Erythroblast (primary cell): ENCODE data around the gene SEC22C.
"Not testable (repeated sequence)": the region's sequence is repeated elsewhere in the genome, so short reads cannot be mapped to it uniquely, and the experiment has no call there.

Source experiments
- DNase-seq, 2 experiments: peaks; one replicate each; lab custom pipeline; 2025; lab: John Stamatoyannopoulos, UW
- GATA1 ChIP-seq: IDR thresholded peaks from 2 replicates; pipeline ENCODE4 v1.6.1; 2011; ENCODE audit warnings: low read depth, mild to moderate bottlenecking, control low read depth, low read length, moderate library complexity
- POLR2A ChIP-seq: IDR thresholded peaks from 2 replicates; pipeline ENCODE4 v1.6.1; 2011; ENCODE audit warnings: mild to moderate bottlenecking, low read length

The SEC22C gene, protein sequence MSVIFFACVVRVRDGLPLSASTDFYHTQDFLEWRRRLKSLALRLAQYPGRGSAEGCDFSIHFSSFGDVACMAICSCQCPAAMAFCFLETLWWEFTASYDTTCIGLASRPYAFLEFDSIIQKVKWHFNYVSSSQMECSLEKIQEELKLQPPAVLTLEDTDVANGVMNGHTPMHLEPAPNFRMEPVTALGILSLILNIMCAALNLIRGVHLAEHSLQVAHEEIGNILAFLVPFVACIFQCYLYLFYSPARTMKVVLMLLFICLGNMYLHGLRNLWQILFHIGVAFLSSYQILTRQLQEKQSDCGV

DNA sequence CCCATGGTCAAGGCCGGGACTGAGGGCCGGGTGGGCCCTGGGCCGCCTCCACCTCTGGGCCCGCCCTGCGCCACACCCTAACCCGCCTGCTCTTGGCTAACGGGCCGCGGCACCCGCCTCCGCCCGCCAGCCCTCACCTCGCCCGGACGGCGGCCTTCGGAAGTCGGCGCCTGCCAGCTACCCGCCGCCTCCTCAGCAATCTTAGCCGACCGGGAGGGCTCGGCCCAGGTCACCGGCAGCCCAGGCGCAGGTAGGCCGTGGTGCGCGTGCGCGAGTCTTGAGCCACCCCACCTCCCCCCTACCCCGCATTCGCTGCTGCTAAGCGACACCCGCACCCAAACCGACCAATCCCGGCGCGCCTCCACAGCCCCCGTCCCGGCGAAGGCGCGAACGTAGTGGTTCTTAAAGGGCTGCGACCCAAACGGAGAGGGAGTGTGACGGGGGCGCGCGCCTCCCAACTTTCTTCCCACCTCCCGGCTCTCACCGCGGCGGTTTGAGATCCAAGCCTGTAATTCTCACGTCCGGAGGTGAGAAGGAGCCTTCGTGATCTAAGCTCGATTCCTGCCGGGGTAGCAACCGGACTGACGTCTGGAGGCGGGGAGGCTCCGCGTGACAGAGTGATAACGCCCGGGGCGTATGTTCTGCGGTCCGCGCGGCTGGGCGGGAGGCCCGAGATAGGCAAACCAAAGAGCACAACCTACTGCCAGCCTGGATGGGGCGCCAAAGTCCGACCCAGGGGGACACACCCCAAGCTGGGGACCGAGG lies at the start of gene SEC22C:
Gene SEC22C, minus strand, starts transcription at position 259 of the 765 bp plus-strand sequence. CDS start 12,921 bp downstream, outside the sequence.
- DNase-seq = peak; percentile 98 to 99
- TF ChIP-seq GATA1 (no peak), POLR2A (peak; percentile 94)

DNA sequence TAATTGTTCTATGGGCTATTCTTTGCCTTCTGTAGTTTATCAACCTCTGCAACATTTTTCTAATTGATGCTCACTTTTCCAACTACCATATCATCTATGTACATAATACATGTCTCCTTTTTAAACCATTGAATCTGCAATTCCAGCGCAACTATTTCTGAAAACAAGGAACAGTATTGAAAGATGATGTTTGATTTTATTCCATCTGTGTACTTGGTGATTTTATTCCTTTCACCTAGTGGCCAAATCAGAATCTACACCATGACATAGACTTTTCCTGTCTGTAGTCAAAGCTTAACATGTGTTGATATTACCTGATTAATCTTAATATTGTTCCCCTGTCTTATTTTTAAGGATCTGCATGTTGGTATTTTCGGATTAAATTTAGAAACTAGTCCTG lies 31.7 kb upstream of the SEC22C start:
- no peak for TF ChIP-seq GATA1
- no peak for TF ChIP-seq POLR2A
- peak; percentile 20 to 52 for DNase-seq

DNA sequence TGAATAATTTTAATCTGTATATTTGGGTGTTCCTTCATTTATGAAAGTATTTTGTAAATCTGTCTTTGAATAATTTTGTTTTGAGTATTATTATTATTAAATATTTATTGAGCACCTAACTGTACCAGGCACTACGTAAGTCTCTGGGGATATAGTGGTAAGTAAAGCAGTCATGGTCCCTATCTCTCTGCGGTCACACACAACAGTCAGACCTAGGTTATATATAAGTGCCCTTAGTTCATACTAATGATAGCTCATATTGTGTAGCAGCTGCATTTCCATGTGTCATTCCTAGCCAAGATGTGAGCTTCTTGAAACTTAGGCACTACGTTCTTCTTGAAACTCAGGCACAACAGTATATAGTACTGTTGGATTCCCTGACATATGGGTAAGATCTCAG lies 31.2 kb upstream of the SEC22C start:
- no peak for DNase-seq
- TF ChIP-seq POLR2A (no peak), GATA1 (no peak)

DNA sequence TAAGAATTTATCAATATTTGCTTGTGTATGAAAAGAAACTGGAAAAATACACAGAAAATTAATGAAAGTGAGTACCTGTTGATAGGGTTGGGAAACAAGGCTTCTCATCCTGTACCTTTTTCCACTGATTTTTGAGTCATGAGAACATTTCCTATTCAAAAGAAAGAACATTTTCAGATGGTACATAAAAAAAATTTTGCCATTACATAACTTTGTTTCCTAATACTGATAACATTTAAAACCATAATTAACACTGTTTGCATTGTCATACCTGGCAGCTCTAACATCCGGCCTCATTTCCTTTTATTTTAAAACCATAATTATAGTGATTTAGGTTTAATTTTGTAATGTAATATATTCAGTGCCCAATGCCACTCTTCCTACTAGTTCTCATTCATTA lies 30.4 kb upstream of the SEC22C start:
- TF ChIP-seq GATA1 = no peak
- TF ChIP-seq POLR2A = no peak
- no peak for DNase-seq

DNA sequence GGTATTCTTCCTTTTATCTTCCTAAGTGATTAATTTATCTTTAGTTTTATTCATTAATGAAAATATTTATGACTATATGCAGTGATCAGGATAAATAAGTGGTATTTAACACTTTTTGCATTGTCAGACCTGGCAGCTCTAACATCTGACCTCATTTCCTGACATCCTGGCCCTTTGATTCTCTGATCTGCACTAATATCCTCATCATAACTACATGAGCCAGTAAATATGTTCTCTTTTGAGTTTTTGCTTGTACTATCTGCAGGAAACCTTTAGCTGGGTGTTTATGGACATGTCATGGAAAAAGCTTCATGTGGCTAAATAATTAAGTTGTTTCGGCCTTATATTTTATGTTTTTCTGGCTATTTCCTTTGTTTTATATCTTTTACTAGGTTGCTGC lies 29.2 kb upstream of the SEC22C start:
- no peak for TF ChIP-seq GATA1
- no peak for TF ChIP-seq POLR2A
- no peak for DNase-seq

DNA sequence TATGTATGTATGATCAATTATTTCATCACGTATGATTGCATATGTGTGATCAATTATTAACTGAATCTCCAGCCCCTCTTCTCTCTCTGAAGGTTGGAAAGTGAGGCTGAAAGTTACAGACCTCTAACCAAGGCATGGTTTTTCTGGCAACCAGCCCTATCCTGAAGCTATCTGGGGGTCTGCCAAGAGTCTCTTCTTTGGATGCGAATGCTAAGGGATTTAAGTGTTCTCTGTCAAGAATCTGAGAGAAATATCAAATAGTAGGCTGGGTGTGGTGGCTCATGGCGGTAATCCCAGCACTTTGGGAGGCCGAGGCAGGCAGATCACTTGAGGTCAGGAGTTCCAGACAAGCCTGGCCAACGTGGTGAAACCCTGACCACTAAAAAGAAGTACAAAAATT lies 26.8 kb upstream of the SEC22C start:
- DNase-seq = no peak
- no peak for TF ChIP-seq POLR2A
- TF ChIP-seq GATA1 = no peak

DNA sequence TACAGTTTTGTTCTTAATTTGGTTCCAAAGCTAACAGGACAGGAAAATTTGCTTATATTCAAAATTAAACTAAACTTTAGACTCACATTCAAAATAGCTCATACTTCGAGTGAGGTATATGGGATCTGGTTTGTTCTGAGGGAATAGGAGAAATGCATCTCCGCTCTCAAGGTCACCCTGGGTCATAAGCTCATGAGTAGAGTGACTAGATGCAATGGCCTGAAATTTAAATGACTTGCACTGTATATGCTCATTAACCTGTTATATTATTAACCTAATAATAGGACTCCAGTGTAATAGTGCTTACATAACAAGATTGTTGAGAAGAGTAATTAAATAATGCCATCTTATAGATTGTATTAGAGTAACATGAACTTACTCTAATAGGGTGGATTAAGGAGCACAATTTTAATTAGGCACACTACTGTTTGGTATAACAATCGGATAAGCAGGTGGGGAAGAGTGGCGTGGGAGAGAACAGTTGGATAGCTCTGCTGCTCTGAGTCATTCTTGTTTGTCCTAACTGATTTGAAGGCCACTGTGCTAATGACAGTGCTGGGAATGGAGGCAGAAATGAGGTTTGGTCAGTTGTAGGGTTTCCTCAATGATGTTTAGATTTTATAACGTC lies 23.9 kb upstream of the SEC22C start:
- TF ChIP-seq POLR2A (no peak), GATA1 (no peak)
- DNase-seq = peak; percentile 18 to 19

DNA sequence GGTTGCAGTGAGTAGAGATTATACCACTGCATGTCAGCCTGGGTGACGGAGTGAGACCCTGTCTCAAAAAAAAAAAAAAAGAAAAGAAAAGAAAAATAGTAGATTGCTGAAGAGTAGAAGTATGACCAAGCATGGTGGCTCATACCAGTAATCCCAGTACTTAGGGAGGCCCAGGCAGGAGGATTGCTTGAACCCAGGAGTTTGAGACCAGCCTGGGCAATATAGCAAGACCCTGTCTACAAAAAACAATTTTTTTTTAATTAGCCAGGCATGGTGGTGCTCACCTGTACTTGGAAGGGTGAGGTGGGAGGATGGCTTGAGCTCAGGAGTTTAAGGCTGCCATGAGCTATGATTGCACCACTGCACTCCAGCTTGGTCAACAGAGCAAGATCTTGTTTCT lies 21.2 kb upstream of the SEC22C start:
- DNase-seq = no peak
- no peak for TF ChIP-seq GATA1
- no peak for TF ChIP-seq POLR2A

DNA sequence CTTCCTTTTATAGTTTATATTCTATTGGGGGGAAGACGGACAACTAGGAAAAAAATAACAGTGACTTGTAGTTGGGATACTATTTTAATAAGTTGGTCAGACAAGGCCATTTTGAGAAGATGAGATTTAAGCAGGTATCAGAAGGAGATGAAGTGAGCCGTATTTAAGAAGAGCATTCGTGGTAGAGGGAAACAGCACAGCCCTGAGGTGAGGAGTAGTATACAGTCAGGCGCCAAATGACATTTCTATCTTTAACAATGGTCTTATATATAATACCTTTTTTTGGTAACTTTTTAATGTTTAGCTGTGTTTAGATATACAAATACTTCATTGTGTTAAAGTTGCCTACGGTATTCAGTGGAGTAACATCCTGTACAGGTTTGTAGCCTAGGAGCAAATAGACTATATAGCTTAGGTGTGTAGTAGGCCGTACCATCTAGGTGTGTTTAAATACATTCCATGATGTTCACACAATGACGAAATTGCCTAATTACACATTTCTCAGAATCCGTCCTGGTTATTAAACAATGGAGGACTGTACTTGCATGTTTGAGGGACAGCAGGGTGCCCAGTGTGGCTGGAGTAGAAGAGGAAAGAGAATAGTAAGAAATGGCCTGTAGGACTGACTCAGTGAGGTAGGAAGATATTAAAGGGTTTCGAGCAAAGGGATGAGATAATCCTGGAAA lies 20.3 kb upstream of the SEC22C start:
- peak; percentile 49 to 50 for DNase-seq
- no peak for TF ChIP-seq POLR2A

DNA sequence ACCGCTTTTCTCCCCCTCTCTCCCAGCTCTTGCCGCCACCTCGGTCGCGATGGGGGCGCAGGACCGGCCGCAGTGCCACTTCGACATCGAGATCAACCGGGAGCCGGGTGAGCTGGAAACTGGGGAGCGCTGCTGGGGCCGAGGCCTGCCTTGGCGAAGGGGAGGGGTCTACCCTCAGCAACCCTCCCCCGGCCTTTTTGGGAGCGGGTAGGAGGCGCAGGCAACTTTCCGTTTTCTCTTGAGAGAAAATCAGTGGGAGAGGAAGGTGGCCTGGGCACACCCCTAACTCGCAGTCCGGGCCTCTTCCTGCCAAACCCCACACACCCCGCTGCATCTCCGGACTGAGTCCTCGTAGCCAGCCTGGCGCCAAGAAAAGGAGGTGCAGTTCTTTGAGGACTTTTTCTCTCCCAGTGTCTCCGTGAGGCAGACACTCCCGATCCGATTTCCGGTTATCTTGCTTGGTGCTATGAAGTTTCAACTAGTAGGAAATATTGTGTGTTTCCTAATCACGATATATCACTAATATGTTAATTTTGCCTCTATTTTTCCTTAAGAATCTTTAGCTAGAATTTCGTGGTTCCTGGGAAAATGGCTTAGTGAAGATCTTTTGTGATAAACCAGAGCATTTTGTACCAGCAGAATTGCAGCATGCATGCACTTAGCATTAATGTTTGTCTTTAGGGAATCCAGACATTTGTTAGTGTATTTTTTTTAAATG lies 19.4 kb upstream of the SEC22C start:
- TF ChIP-seq GATA1 (no peak), POLR2A (no peak)
- peak; percentile 76 to 81 for DNase-seq

DNA sequence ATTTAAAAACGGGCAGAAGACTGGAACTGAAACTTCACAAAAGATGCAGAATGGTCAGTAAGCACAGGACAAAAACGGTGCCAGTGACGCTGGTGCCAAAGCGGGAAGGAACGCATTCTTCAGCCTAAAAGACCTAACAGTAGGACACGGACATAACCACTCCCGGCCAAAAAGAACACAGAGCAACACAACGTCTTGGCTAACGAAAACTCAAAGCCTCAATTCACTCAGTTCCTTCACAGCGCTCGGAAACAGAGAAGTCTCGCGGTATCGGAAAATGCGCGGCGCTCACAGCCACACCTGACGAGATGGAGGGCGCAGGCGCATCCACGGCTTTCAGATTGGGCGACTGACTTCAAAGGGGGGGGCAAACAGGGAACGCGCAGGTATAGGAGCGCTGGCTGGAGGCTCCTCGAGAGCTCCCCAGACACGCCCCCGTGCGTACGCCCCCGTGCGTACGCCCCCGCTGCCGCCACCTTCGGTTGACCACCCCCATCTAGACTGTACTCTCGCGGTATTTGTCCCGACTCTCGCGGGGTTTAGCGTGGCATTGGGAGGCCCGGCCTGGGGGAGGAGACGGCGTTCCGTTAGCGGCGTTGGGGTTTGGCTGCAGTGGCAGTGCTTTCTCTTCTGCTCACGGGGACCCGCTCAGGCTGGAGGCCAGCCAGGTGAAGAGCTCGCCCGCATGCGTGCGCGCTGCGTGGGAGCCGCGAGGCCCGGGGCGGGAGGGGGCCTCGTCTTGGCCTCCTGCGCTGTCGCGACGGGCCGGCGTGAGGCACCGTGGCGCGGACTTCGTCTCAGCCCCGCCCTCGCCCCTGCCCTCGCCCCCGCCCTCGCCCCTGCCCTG lies 18.6 kb upstream of the SEC22C start, which contains the start of gene NKTR:
Gene NKTR, plus strand, starts transcription at position 576 of the 847 bp plus-strand sequence. CDS start 321 bp downstream, outside the sequence.
- TF ChIP-seq GATA1 = no peak
- TF ChIP-seq POLR2A = peak; percentile 89

DNA sequence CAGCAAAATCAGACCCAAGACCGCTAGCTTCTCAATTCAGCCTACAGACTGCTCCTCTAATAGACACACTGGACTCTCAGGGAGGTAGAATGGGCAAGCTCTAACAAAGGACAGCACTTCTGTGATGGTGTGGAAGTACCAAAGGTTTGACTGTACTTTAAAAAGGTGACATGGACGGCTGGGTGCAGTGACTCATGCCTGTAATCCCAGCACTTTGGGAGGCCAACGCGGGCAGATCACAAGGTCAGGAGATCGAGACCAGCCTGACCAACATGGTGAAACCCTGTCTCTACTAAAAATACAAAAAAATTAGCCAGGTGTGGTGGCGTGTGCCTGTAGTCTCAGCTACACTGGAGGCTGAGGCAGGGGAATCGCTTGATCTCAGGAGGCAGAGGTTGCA lies 15.3 kb upstream of the SEC22C start:
- DNase-seq = not testable (repeated sequence)

More for the DNA sequence above, 18.6 kb upstream of the SEC22C start, which contains the start of gene NKTR:
- peak; percentile 99 for DNase-seq

DNA sequence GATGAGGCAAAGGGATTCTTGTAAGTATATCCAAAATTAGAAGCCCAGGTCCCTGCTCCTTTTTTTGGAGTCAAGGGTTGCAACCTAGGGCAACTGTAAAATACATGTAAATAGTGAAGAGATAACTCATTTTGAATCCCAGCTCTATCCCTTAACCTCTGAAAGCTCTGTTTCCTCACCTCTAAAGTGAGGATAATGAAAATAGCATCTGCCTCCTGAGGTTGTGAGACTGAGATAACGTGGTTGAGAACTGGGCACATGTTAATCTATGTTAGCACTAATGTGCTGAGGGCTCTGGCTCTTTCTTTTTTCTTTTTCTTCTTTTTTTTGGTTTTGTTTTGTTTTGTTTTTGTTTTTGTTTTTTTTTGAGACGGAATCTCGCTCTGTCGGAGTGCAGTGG lies 13.9 kb upstream of the SEC22C start:
- TF ChIP-seq POLR2A (no peak), GATA1 (no peak)
- DNase-seq = peak in 1 of 2 experiments; percentile 26
